Fibroblast of skin of scalp (primary cell): ENCODE data around the gene NDE1. TPM values are rescaled to one million over a fixed set of nuclear protein-coding genes. Genes with fewer than 3 reads are reported as not detected.
"Not testable (repeated sequence)": the region's sequence is repeated elsewhere in the genome, so short reads cannot be mapped to it uniquely, and the experiment has no call there.

Source experiments
- DNase-seq: peaks from one replicate; pipeline ENCODE4 v3.0.0-alpha.2; 2013
- polyA plus RNA-seq, 2 experiments: library from polyadenylated mRNA; unstranded; fragments of 120-200 nt; gene quantifications; one replicate each; pipeline ENCODE4 v1.2.1, GENCODE V29; 2013; ENCODE audit not compliant: insufficient read length in 2 of 2

The NDE1 gene
- 47.7 TPM for polyA plus RNA-seq (2013, experiment 1 of 2; ENCODE audit: insufficient read length)
- 47.3 TPM for polyA plus RNA-seq (2013, experiment 2 of 2; ENCODE audit: insufficient read length)

- peak; percentile 89 for DNase-seq
These were observed at the start of gene NDE1 for GRCh38 chr16:15650019-15650697. Gene NDE1, plus strand, starts transcription at chr16:15650245. Its CDS starts 14,534 bp downstream, at chr16:15664779.

GRCh38 chr16:15601212-15601879 is 48.7 kb upstream of the NDE1 start:
- DNase-seq = no peak

- no peak for DNase-seq
These were observed 47.6 kb upstream of the NDE1 start for GRCh38 chr16:15602285-15603044.

- DNase-seq = no peak
These were observed 45.3 kb upstream of the NDE1 start for GRCh38 chr16:15604460-15605440.

- DNase-seq = no peak
These were observed 44.1 kb upstream of the NDE1 start for GRCh38 chr16:15605839-15606517.

- DNase-seq = no peak
These were observed 43.4 kb upstream of the NDE1 start for GRCh38 chr16:15606518-15607220.

GRCh38 chr16:15607221-15607699 is 42.8 kb upstream of the NDE1 start:
- not testable (repeated sequence) for DNase-seq

- DNase-seq = no peak
These were observed 42.2 kb upstream of the NDE1 start for GRCh38 chr16:15607700-15608396.

- no peak for DNase-seq
These were observed 41.4 kb upstream of the NDE1 start for GRCh38 chr16:15608398-15609285.

GRCh38 chr16:15609286-15609649 is 40.8 kb upstream of the NDE1 start:
- no peak for DNase-seq

- DNase-seq = no peak
These were observed 39.6 kb upstream of the NDE1 start for GRCh38 chr16:15610369-15610871.

- no peak for DNase-seq
These were observed 38.4 kb upstream of the NDE1 start for GRCh38 chr16:15611610-15612009.

GRCh38 chr16:15613676-15614075 is 36.4 kb upstream of the NDE1 start:
- DNase-seq = no peak

- DNase-seq = no peak
These were observed 34.0 kb upstream of the NDE1 start for GRCh38 chr16:15616012-15616411.

GRCh38 chr16:15616475-15617165 is 33.4 kb upstream of the NDE1 start:
- no peak for DNase-seq

- no peak for DNase-seq
These were observed 32.1 kb upstream of the NDE1 start for GRCh38 chr16:15617901-15618300.

GRCh38 chr16:15618392-15618791 is 31.7 kb upstream of the NDE1 start:
- DNase-seq = peak; percentile 66

- no peak for DNase-seq
These were observed 29.3 kb upstream of the NDE1 start for GRCh38 chr16:15620611-15621195.
